Activated naive CD4-positive, alpha-beta T cell treated with anti-CD3 and anti-CD28 coated beads, Interleukin-2, amount 50 U/mL, for 24 hours (primary cell): ENCODE results near the gene P3H2.
"Not testable (repeated sequence)": the region's sequence is repeated elsewhere in the genome, so short reads cannot be mapped to it uniquely, and the experiment has no call there.

Experiments
- H3K27ac Mint-ChIP-seq: one replicate; pipeline ENCODE4 v1.8.0; 2021; ENCODE audit warnings: mild to moderate bottlenecking, mixed read lengths
- H3K27me3 Mint-ChIP-seq: one replicate; pipeline ENCODE4 v1.8.0; 2021; ENCODE audit warnings: mixed read lengths
- H3K36me3 Mint-ChIP-seq: one replicate; pipeline ENCODE4 v1.8.0; 2021; ENCODE audit warnings: mixed read lengths
- H3K4me1 Mint-ChIP-seq: one replicate; pipeline ENCODE4 v1.8.0; 2021; ENCODE audit warnings: mixed read lengths
- H3K4me3 Mint-ChIP-seq: one replicate; pipeline ENCODE4 v1.8.0; 2021; ENCODE audit warnings: mild to moderate bottlenecking, mixed read lengths
- H3K9me3 Mint-ChIP-seq: one replicate; pipeline ENCODE4 v1.8.0; 2021; ENCODE audit warnings: mixed read lengths

The P3H2 gene

GRCh38 chr3:190109441-190109840 is 11.3 kb downstream of the P3H2 start:
- no peaks in the 10 kb centered on the region for H3K9me3 Mint-ChIP-seq
- H3K4me3 Mint-ChIP-seq, result no peak overlapping the region
- no peaks in the 10 kb centered on the region for H3K4me1 Mint-ChIP-seq
- no peaks in the 10 kb centered on the region for H3K36me3 Mint-ChIP-seq
- H3K27ac Mint-ChIP-seq, result no peak overlapping the region
- peaks cover 25% of the 10 kb centered on the region for H3K27me3 Mint-ChIP-seq

DNA sequence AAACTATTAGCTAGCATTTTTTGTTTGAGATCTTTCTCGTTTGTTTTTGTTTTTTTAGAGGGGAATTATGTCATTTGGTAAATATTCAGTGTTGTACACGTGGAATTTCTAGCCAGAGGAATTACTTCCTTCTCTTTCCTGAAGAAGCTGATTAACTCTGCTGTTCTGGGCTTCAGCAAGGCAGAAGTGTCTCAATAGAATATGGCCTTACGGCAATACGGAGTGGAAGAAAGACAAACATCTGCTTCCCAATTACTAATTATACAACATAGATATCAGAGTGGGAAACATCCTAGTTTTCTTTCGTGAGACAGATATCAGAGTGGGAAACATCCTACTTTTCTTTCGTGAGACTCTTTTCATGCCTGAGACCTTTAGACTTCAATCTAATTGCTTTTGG is 11.9 kb downstream of the P3H2 start:
- H3K4me1 Mint-ChIP-seq, result no peaks in the 10 kb centered on the region
- no peak overlapping the region for H3K4me3 Mint-ChIP-seq
- no peaks in the 10 kb centered on the region for H3K9me3 Mint-ChIP-seq
- H3K27ac Mint-ChIP-seq, result no peak overlapping the region
- no peaks in the 10 kb centered on the region for H3K36me3 Mint-ChIP-seq
- peaks cover 24% of the 10 kb centered on the region for H3K27me3 Mint-ChIP-seq

GRCh38 chr3:190105876-190106275 is 14.8 kb downstream of the P3H2 start:
- peaks cover 6% of the 10 kb centered on the region for H3K4me1 Mint-ChIP-seq
- no peaks in the 10 kb centered on the region for H3K36me3 Mint-ChIP-seq
- H3K4me3 Mint-ChIP-seq, result no peak overlapping the region
- no peaks in the 10 kb centered on the region for H3K9me3 Mint-ChIP-seq
- no peak overlapping the region for H3K27ac Mint-ChIP-seq
- H3K27me3 Mint-ChIP-seq, result peaks cover 12% of the 10 kb centered on the region

GRCh38 chr3:190101320-190102011 is 19.2 kb downstream of the P3H2 start:
- H3K27ac Mint-ChIP-seq, result no peak overlapping the region
- no peaks in the 10 kb centered on the region for H3K36me3 Mint-ChIP-seq

DNA sequence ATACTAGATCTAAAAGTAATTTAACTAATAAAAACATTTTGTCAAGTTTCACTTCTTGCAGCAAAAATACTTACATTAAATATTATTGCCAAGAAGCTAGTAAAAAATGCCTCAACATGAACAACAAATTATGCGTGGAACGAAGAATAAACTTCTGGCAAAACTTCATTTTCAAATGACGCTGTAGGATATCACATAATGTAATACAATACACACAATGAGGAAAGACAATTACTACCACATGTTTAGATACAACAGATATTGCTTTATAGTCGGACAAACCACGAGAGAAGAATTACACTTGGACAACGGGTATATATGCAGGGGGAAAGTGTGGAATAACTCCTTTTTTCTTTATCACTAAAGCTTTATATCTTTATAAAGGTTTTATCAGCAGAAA is 21.6 kb downstream of the P3H2 start:
- Mint-ChIP-seq H3K4me3 (no peak overlapping the region), H3K36me3 (no peaks in the 10 kb centered on the region), H3K4me1 (peaks cover 7% of the 10 kb centered on the region), H3K27ac (no peak overlapping the region), H3K9me3 (no peaks in the 10 kb centered on the region), H3K27me3 (peaks cover 4% of the 10 kb centered on the region)

More at GRCh38 chr3:190101320-190102011, 19.2 kb downstream of the P3H2 start:
- peaks cover 8% of the 10 kb centered on the region for H3K27me3 Mint-ChIP-seq
- no peak overlapping the region for H3K4me3 Mint-ChIP-seq
- H3K9me3 Mint-ChIP-seq, result no peaks in the 10 kb centered on the region
- peaks cover 7% of the 10 kb centered on the region for H3K4me1 Mint-ChIP-seq

- Mint-ChIP-seq H3K27me3 (peaks cover 7% of the 10 kb centered on the region), H3K27ac (no peak overlapping the region), H3K9me3 (no peaks in the 10 kb centered on the region), H3K4me1 (peaks cover 7% of the 10 kb centered on the region), H3K4me3 (no peak overlapping the region), H3K36me3 (no peaks in the 10 kb centered on the region)
Observed at GRCh38 chr3:190097617-190098016, 23.1 kb downstream of the P3H2 start.

DNA sequence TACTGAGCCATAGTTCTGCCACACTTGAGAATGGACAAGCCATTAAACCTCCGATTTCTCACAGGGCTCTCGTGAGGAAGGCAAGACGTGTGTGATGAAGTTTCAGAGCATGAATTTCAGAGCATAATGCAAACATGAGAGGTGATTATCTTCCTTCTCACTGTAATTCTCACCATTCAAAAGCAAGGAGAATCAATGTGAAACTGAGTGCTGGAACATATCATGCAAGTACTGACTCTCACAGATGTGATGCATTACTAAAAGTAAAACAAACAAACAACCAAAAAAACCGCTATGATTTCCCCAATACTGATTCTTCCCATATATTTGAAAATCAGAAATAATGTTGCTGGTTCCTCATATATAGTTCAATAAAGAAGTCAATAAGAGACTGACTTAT is 23.7 kb downstream of the P3H2 start:
- peaks cover 7% of the 10 kb centered on the region for H3K4me1 Mint-ChIP-seq
- H3K36me3 Mint-ChIP-seq, result no peaks in the 10 kb centered on the region
- H3K27me3 Mint-ChIP-seq, result peaks cover 7% of the 10 kb centered on the region
- H3K9me3 Mint-ChIP-seq, result no peaks in the 10 kb centered on the region
- H3K4me3 Mint-ChIP-seq, result no peak overlapping the region
- no peak overlapping the region for H3K27ac Mint-ChIP-seq

- Mint-ChIP-seq H3K36me3 (no peaks in the 10 kb centered on the region), H3K27me3 (peaks cover 8% of the 10 kb centered on the region), H3K9me3 (no peaks in the 10 kb centered on the region), H3K27ac (no peak overlapping the region), H3K4me3 (no peak overlapping the region), H3K4me1 (peaks cover 5% of the 10 kb centered on the region)
Observed at GRCh38 chr3:190096345-190096744, 24.4 kb downstream of the P3H2 start.

GRCh38 chr3:190094160-190094718 is 26.5 kb downstream of the P3H2 start:
- Mint-ChIP-seq H3K4me1 (no peaks in the 10 kb centered on the region), H3K27ac (no peak overlapping the region), H3K36me3 (no peaks in the 10 kb centered on the region), H3K4me3 (no peak overlapping the region), H3K27me3 (peaks cover 8% of the 10 kb centered on the region), H3K9me3 (no peaks in the 10 kb centered on the region)

DNA sequence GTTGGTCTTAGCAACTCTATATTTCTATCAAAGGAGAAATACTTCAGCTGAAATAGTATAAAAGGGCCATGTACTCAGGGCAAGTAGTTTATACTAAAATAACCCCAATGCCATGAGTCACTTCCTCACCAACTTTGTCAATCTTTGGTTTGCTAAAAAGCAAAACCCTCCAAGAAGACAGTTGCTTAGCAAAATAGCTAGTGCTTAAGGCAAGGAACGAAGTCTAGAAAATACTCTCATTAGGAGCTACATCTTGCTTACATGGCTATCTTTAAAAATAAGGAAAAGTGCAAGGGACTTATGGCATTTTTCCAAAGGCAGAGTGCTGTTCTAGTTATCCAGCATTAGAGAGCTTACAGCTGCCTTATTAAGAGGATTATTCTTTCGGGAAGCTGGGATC is 28.4 kb downstream of the P3H2 start:
- H3K9me3 Mint-ChIP-seq, result no peaks in the 10 kb centered on the region
- no peak overlapping the region for H3K4me3 Mint-ChIP-seq
- H3K36me3 Mint-ChIP-seq, result no peaks in the 10 kb centered on the region
- peaks cover 8% of the 10 kb centered on the region for H3K27me3 Mint-ChIP-seq
- no peak overlapping the region for H3K27ac Mint-ChIP-seq
- H3K4me1 Mint-ChIP-seq, result no peaks in the 10 kb centered on the region

- H3K27me3 Mint-ChIP-seq, result peaks cover 9% of the 10 kb centered on the region
- H3K4me1 Mint-ChIP-seq, result no peaks in the 10 kb centered on the region
- H3K9me3 Mint-ChIP-seq, result no peaks in the 10 kb centered on the region
- H3K27ac Mint-ChIP-seq, result no peak overlapping the region
- no peak overlapping the region for H3K4me3 Mint-ChIP-seq
- no peaks in the 10 kb centered on the region for H3K36me3 Mint-ChIP-seq
Observed at GRCh38 chr3:190089711-190090110, 31.0 kb downstream of the P3H2 start.

- Mint-ChIP-seq H3K36me3 (no peaks in the 10 kb centered on the region), H3K27me3 (peaks cover 9% of the 10 kb centered on the region), H3K4me3 (no peak overlapping the region), H3K9me3 (no peaks in the 10 kb centered on the region), H3K4me1 (no peaks in the 10 kb centered on the region), H3K27ac (no peak overlapping the region)
Observed at GRCh38 chr3:190088890-190089289, 31.8 kb downstream of the P3H2 start.

GRCh38 chr3:190086191-190086590 is 34.5 kb downstream of the P3H2 start:
- no peaks in the 10 kb centered on the region for H3K9me3 Mint-ChIP-seq
- H3K4me1 Mint-ChIP-seq, result no peaks in the 10 kb centered on the region
- no peak overlapping the region for H3K27ac Mint-ChIP-seq
- no peak overlapping the region for H3K4me3 Mint-ChIP-seq
- peaks cover 3% of the 10 kb centered on the region for H3K27me3 Mint-ChIP-seq
- no peaks in the 10 kb centered on the region for H3K36me3 Mint-ChIP-seq

DNA sequence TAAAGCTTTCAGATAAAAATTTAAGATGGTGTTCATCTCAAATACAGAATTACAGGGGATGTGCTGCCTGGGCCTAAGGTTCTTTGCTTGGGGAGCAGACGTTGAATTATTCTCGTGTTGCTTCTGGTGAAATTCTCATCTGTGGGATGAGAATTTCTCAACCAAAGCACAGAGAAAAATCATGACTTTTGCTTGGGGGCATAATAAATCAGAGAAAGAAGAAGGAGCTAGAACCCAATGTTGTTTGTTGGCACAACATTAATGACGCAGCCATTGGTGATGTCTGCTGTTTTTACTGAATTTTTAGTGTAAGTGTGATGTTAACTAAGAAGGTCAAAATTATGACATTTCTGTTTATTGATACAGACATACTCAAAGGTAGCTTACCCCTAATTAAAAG is 35.7 kb downstream of the P3H2 start:
- no peak overlapping the region for H3K27ac Mint-ChIP-seq
- no peaks in the 10 kb centered on the region for H3K36me3 Mint-ChIP-seq
- no peaks in the 10 kb centered on the region for H3K4me1 Mint-ChIP-seq
- H3K9me3 Mint-ChIP-seq, result no peaks in the 10 kb centered on the region
- H3K4me3 Mint-ChIP-seq, result no peak overlapping the region
- peaks cover 5% of the 10 kb centered on the region for H3K27me3 Mint-ChIP-seq

GRCh38 chr3:190083635-190084034 is 37.1 kb downstream of the P3H2 start:
- H3K36me3 Mint-ChIP-seq, result no peaks in the 10 kb centered on the region
- H3K27ac Mint-ChIP-seq, result no peak overlapping the region
- no peaks in the 10 kb centered on the region for H3K9me3 Mint-ChIP-seq
- no peak overlapping the region for H3K4me3 Mint-ChIP-seq
- H3K27me3 Mint-ChIP-seq, result peaks cover 7% of the 10 kb centered on the region
- H3K4me1 Mint-ChIP-seq, result no peaks in the 10 kb centered on the region

GRCh38 chr3:190081389-190081788 is 39.3 kb downstream of the P3H2 start:
- H3K4me1 Mint-ChIP-seq, result no peaks in the 10 kb centered on the region
- peaks cover 4% of the 10 kb centered on the region for H3K27me3 Mint-ChIP-seq
- H3K36me3 Mint-ChIP-seq, result no peaks in the 10 kb centered on the region
- H3K9me3 Mint-ChIP-seq, result no peaks in the 10 kb centered on the region
- H3K4me3 Mint-ChIP-seq, result no peak overlapping the region
- no peak overlapping the region for H3K27ac Mint-ChIP-seq

GRCh38 chr3:190079173-190079572 is 41.5 kb downstream of the P3H2 start:
- H3K36me3 Mint-ChIP-seq, H3K9me3 Mint-ChIP-seq, H3K27me3 Mint-ChIP-seq, H3K4me1 Mint-ChIP-seq, H3K27ac Mint-ChIP-seq, H3K4me3 Mint-ChIP-seq: not testable (repeated sequence)
